Skeletal muscle tissue (tissue), 4 donors: Measurements from ENCODE around the gene DPEP2. TPM values are rescaled to one million over a fixed set of nuclear protein-coding genes. Genes with fewer than 3 reads are reported as not detected.
"Not testable (repeated sequence)": the region's sequence is repeated elsewhere in the genome, so short reads cannot be mapped to it uniquely, and the experiment has no call there.

ENCODE experiments used
- H3K27ac ChIP-seq: one replicate; pipeline ENCODE4 v1.7.0; 2013; ENCODE audit warnings: mild to moderate bottlenecking, low read depth, low read length, inconsistent platforms
- H3K27me3 ChIP-seq, 3 donors: one replicate each; pipeline ENCODE4 v1.7.0; 2013; ENCODE audit warnings: low read length in 3 of 3; ENCODE audit not compliant: control insufficient read depth in 3 of 3, insufficient read depth in 3 of 3
- H3K36me3 ChIP-seq, 3 donors: one replicate each; pipeline ENCODE4 v1.7.0; 2013; ENCODE audit warnings: low read length in 3 of 3; ENCODE audit not compliant: control insufficient read depth in 3 of 3, insufficient read depth in 3 of 3
- H3K4me1 ChIP-seq, 3 donors: one replicate each; pipeline ENCODE4 v1.7.0; 2013; ENCODE audit warnings: low read length in 3 of 3, mild to moderate bottlenecking in 3 of 3; ENCODE audit not compliant: control insufficient read depth in 3 of 3, insufficient read depth in 3 of 3
- H3K4me3 ChIP-seq, 3 donors: one replicate each; pipeline ENCODE4 v1.7.0; 2013; ENCODE audit warnings: low read length in 3 of 3
- H3K9ac ChIP-seq, 3 donors: one replicate each; pipeline ENCODE4 v1.7.0; 2013; ENCODE audit warnings: low read length in 3 of 3, mild to moderate bottlenecking in 3 of 3, moderate library complexity in 2 of 3, low read depth in 1 of 3
- H3K9me3 ChIP-seq, 3 donors: one replicate each; pipeline ENCODE4 v1.7.0; 2013; ENCODE audit warnings: low read length in 3 of 3; ENCODE audit not compliant: control insufficient read depth in 3 of 3
- total RNA-seq: library from RNA; depleted of rRNA; stranded (reverse); fragments of >200 nt; gene quantifications from one replicate; pipeline ENCODE4 v1.2.3, GENCODE V29; 2014
- donor health status: Osteomylitis.

The DPEP2 gene
- total RNA-seq, 1 donor from 2014 or later = 1.0 TPM

- no peaks in the 10 kb centered on the region for H3K36me3 ChIP-seq
- H3K9ac ChIP-seq = no peak overlapping the region
- no peaks in the 10 kb centered on the region for H3K9me3 ChIP-seq
- H3K27me3 ChIP-seq = no peaks in the 10 kb centered on the region
- no peak overlapping the region for H3K27ac ChIP-seq
- peaks cover 3 to 7% (median 5%) of the 10 kb centered on the region in 3 donors for H3K4me1 ChIP-seq
- H3K4me3 ChIP-seq = no peak overlapping the region
These were observed 10.0 kb upstream of the DPEP2 start for GRCh38 chr16:68009157-68009735.

- Histone ChIP-seq H3K9me3 (no peaks in the 10 kb centered on the region), H3K9ac (peak overlapping the region in 1 of 3 donors; percentile 33), H3K36me3 (no peaks in the 10 kb centered on the region), H3K27ac (peak overlapping the region; percentile 58), H3K4me1 (peaks cover 0 to 5% (median 5%) of the 10 kb centered on the region in 3 donors), H3K4me3 (no peak overlapping the region), H3K27me3 (no peaks in the 10 kb centered on the region)
These were observed 6.6 kb upstream of the DPEP2 start for GRCh38 chr16:68005786-68006286.

GRCh38 chr16:68005211-68005610 is 5.9 kb upstream of the DPEP2 start:
- Histone ChIP-seq H3K9ac (no peak overlapping the region), H3K27ac (peak overlapping the region; percentile 58), H3K36me3 (no peaks in the 10 kb centered on the region), H3K4me1 (peaks cover 0 to 7% (median 7%) of the 10 kb centered on the region in 3 donors), H3K9me3 (no peaks in the 10 kb centered on the region), H3K4me3 (no peak overlapping the region), H3K27me3 (no peaks in the 10 kb centered on the region)

- Histone ChIP-seq H3K9me3 (no peaks in the 10 kb centered on the region), H3K9ac (no peak overlapping the region), H3K36me3 (no peaks in the 10 kb centered on the region), H3K27me3 (no peaks in the 10 kb centered on the region), H3K27ac (no peak overlapping the region), H3K4me3 (no peak overlapping the region), H3K4me1 (peaks cover 0 to 8% (median 4%) of the 10 kb centered on the region in 3 donors)
These were observed 3.7 kb upstream of the DPEP2 start for GRCh38 chr16:68003031-68003430.

GRCh38 chr16:68000450-68000849 is 1.2 kb upstream of the DPEP2 start:
- H3K27me3 ChIP-seq = no peaks in the 10 kb centered on the region
- peak overlapping the region; percentile 60 for H3K27ac ChIP-seq
- H3K36me3 ChIP-seq = no peaks in the 10 kb centered on the region
- no peak overlapping the region for H3K9ac ChIP-seq
- no peak overlapping the region for H3K4me3 ChIP-seq
- H3K9me3 ChIP-seq = no peaks in the 10 kb centered on the region
- H3K4me1 ChIP-seq = peaks cover 0 to 8% (median 4%) of the 10 kb centered on the region in 3 donors

GRCh38 chr16:67999985-68000384 is 701 bp upstream of the DPEP2 start:
- Histone ChIP-seq H3K27me3 (no peaks in the 10 kb centered on the region), H3K9me3 (no peaks in the 10 kb centered on the region), H3K4me1 (peaks cover 0 to 8% (median 4%) of the 10 kb centered on the region in 3 donors), H3K4me3 (no peak overlapping the region), H3K27ac (peak overlapping the region; percentile 60), H3K9ac (no peak overlapping the region), H3K36me3 (no peaks in the 10 kb centered on the region)

GRCh38 chr16:67998231-67998778 is 979 bp downstream of the DPEP2 start:
- not testable (repeated sequence) for H3K9ac ChIP-seq, H3K4me3 ChIP-seq, H3K36me3 ChIP-seq, H3K27ac ChIP-seq, H3K9me3 ChIP-seq, H3K27me3 ChIP-seq
- peaks cover 6 to 14% (median 11%) of the 10 kb centered on the region in 3 donors for H3K4me1 ChIP-seq

GRCh38 chr16:67996666-67997065 is 2.6 kb downstream of the DPEP2 start:
- Histone ChIP-seq H3K4me1 (peaks cover 13 to 29% (median 28%) of the 10 kb centered on the region in 3 donors), H3K9ac (no peak overlapping the region), H3K27me3 (no peaks in the 10 kb centered on the region), H3K36me3 (peaks cover 0 to 4% (median 3%) of the 10 kb centered on the region in 3 donors), H3K27ac (no peak overlapping the region), H3K4me3 (no peak overlapping the region), H3K9me3 (no peaks in the 10 kb centered on the region)

- Histone ChIP-seq H3K4me1 (peaks cover 15 to 37% (median 36%) of the 10 kb centered on the region in 3 donors), H3K9ac (no peak overlapping the region), H3K27me3 (no peaks in the 10 kb centered on the region), H3K27ac (no peak overlapping the region), H3K9me3 (no peaks in the 10 kb centered on the region), H3K36me3 (peaks cover 0 to 5% (median 3%) of the 10 kb centered on the region in 3 donors), H3K4me3 (no peak overlapping the region)
These were observed 3.9 kb downstream of the DPEP2 start for GRCh38 chr16:67995423-67995822.

GRCh38 chr16:67994040-67994408 is 5.3 kb downstream of the DPEP2 start:
- Histone ChIP-seq H3K9ac (peak overlapping the region in 2 of 3 donors; percentile 67 to 75), H3K27ac (peak overlapping the region; percentile 58)
- H3K4me3 ChIP-seq = not testable (repeated sequence)

More at GRCh38 chr16:67994040-67994408, 5.3 kb downstream of the DPEP2 start:
- peaks cover 27 to 45% (median 43%) of the 10 kb centered on the region in 3 donors for H3K4me1 ChIP-seq
- not testable (repeated sequence) for H3K27me3 ChIP-seq, H3K36me3 ChIP-seq, H3K9me3 ChIP-seq
